Measurements from ENCODE around the gene GPR18. TPM values are rescaled to one million over a fixed set of nuclear protein-coding genes. Genes with fewer than 3 reads are reported as not detected.

The GPR18 gene
- total RNA-seq, 1 donor from 2014 or later: not detected

DNA sequence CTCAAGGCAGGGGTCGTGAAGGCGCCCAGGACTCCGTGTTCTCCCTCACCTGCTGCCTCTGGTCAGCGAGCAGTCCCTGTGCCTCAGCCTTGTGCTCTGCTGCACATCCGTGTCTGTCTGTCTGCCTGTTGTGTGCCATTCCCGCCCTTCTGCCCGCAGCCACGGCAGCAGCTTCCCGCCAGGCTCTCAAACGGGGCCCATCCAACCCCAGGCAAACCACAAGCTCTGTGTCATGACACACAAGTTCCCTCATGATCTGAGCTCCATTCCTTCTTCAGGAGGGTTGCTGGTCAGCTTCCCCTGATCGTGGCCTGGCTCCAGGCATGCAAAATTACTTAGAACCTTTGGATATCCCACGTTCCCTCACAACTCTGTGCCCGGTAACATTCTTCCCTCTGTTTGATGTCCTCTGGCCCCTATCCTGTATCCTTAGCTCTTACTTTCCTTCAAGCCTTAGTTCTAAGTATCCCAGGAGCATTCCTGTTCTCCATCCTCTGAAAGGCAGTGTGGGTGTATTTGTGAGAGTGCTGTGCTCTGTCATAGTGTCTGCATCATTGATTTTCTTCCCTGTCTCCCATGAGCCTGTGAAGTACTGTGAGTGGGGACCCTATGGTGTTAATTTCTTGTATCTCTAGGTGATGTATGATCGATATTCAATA is 45.8 kb upstream of the GPR18 start:
- no peak overlapping the region for H3K4me3 ChIP-seq (ENCODE audit: low read depth, low read length)
- TF ChIP-seq, protein P1, sequence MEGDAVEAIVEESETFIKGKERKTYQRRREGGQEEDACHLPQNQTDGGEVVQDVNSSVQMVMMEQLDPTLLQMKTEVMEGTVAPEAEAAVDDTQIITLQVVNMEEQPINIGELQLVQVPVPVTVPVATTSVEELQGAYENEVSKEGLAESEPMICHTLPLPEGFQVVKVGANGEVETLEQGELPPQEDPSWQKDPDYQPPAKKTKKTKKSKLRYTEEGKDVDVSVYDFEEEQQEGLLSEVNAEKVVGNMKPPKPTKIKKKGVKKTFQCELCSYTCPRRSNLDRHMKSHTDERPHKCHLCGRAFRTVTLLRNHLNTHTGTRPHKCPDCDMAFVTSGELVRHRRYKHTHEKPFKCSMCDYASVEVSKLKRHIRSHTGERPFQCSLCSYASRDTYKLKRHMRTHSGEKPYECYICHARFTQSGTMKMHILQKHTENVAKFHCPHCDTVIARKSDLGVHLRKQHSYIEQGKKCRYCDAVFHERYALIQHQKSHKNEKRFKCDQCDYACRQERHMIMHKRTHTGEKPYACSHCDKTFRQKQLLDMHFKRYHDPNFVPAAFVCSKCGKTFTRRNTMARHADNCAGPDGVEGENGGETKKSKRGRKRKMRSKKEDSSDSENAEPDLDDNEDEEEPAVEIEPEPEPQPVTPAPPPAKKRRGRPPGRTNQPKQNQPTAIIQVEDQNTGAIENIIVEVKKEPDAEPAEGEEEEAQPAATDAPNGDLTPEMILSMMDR (conservative IDR thresholded peaks at IDR 0.05; ENCODE audit: low read depth, low read length): no peak
- no peak for DNase-seq (ENCODE audit: low read depth)

DNA sequence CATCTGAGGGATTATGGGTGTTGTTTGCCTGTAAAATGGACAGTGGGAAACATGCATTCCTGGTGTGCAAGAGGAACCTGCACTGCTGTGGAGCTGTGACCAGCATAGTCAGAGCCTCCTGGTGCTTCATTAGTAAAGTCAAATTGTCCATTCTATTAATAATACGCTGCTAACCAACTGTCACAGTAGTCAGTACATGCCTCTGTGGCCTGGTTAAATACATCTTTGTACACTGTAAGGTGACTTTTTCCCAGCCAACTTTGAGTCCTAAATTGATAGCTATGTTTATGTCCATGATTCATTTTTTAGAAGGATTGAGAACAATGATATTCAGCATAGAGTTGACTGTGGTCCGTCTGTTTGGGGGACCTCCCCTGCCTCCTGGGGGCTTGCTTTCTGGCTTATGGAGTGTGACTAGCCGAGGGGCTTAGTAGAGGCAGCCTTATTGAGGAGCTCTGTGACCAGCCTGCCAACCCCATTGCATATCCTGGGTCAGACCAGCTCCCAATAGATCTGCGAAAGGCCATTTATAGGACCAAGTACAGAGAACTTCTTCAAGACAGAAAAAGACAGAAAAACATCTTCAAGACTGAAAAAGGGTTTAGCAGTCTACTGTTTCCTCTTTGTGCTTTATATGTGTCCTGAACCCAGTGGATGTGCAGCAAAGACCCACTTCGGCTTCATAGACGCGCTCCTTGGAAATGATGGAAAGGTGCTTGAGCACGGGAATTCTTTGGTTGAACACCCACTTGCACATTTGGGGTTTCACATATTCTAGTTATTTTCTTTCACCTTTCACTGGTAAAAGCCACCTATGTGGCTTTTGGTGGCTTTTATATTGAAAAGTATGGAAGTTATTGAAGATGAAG is 44.7 kb upstream of the GPR18 start:
- no peak overlapping the region for H3K4me3 ChIP-seq (ENCODE audit: low read depth, low read length)
- no peak for DNase-seq (ENCODE audit: low read depth)
- TF ChIP-seq, protein P1 (conservative IDR thresholded peaks at IDR 0.05; ENCODE audit: low read depth, low read length): no peak

- TF ChIP-seq, protein P1 (conservative IDR thresholded peaks at IDR 0.05; ENCODE audit: low read depth, low read length): no peak
- DNase-seq (ENCODE audit: low read depth): no peak
These were observed 43.9 kb upstream of the GPR18 start for GRCh38 chr13:99301913-99302636.

DNA sequence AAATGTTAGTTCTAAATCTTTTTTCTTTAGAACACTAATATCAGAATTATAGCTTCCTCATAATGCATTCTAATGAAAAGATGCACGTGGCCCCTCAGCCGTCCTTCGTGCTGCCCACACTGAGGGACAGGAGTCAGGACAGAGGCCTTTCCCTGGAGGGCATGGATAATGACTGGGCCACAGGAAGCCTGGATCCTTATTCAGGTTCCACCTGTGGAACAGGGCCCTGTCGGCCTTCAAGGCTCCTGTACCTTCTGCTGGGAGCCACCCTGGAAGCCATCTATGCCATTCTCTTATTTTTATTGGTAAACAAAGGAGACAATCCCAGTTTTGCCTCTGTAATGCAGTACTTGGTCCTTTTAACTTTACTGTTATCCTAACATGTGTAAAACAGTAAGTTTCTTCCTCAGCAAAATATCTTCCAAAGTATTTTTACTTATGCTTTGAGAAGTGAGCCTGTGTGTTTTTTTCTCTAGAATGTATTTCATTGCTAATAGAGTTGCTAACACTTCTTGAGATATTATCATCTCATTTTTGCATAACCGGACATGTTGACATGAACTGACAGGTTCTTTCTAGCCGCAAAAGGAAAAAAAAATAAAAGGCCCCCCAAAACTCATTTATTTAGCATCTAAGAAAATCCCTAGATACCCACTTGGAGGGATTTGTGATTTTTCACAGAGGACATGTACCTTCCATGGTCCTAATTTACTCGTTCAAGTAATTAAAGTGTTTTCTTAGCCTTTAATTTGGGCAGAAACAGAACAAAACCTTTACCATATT is 43.1 kb upstream of the GPR18 start:
- no peak for DNase-seq (ENCODE audit: low read depth)
- TF ChIP-seq, protein P1 (conservative IDR thresholded peaks at IDR 0.05; ENCODE audit: low read depth, low read length): no peak
- H3K4me3 ChIP-seq (ENCODE audit: low read depth, low read length): no peak overlapping the region

More at GRCh38 chr13:99301913-99302636, 43.9 kb upstream of the GPR18 start:
- no peak overlapping the region for H3K4me3 ChIP-seq (ENCODE audit: low read depth, low read length)

DNA sequence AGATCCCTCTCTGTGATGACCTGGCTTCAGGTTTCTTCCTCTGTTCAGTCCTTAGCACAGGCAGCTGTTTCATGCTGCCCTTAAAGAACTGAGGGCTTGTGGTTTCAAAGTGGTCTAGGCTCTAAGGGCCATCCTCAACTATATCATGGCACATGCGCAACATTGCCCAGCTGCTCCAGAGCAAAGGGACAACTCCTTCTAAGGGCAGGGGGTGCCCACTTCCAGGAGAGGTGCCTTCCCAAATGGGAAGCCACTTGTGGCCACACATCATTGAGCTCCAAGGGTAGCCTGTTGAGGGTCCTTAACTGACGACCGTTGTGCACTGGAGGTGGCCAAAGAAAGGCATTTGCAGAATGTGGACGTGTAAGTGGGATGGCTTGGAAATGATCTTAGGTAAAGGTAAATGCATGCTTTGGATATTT is 41.8 kb upstream of the GPR18 start:
- DNase-seq (ENCODE audit: low read depth): no peak
- TF ChIP-seq, protein P1 (conservative IDR thresholded peaks at IDR 0.05; ENCODE audit: low read depth, low read length): no peak
- no peak overlapping the region for H3K4me3 ChIP-seq (ENCODE audit: low read depth, low read length)

- TF ChIP-seq, protein P1 (conservative IDR thresholded peaks at IDR 0.05; ENCODE audit: low read depth, low read length): no peak
- DNase-seq (ENCODE audit: low read depth): no peak
- no peak overlapping the region for H3K4me3 ChIP-seq (ENCODE audit: low read depth, low read length)
These were observed 41.2 kb upstream of the GPR18 start for GRCh38 chr13:99299256-99299919.

Data from epithelial cell of proximal tubule (primary cell).